ENCODE results near the gene FBLN2.

Gene FBLN2

GRCh38 chr3:13544951-13545651, 3.8 kb upstream of the FBLN2 start:
- DNase-seq (ENCODE audit: extremely low read depth, low read depth), result no peak
- no peak for TF ChIP-seq CTCF (IDR thresholded peaks at IDR 0.05; ENCODE audit: low read depth, low read length)

GRCh38 chr3:13545952-13546454, 2.9 kb upstream of the FBLN2 start:
- no peak for DNase-seq (ENCODE audit: extremely low read depth, low read depth)
- TF ChIP-seq CTCF (IDR thresholded peaks at IDR 0.05; ENCODE audit: low read depth, low read length), result no peak

GRCh38 chr3:13546667-13547171, 2.2 kb upstream of the FBLN2 start:
- DNase-seq (ENCODE audit: extremely low read depth, low read depth), result no peak
- TF ChIP-seq CTCF (IDR thresholded peaks at IDR 0.05; ENCODE audit: low read depth, low read length), result no peak

GRCh38 chr3:13547591-13548371, 1.1 kb upstream of the FBLN2 start:
- no peak for DNase-seq (ENCODE audit: extremely low read depth, low read depth)
- TF ChIP-seq CTCF (IDR thresholded peaks at IDR 0.05; ENCODE audit: low read depth, low read length), result no peak

- TF ChIP-seq CTCF (IDR thresholded peaks at IDR 0.05; ENCODE audit: low read depth, low read length), result no peak
- DNase-seq (ENCODE audit: extremely low read depth, low read depth), result no peak
These were observed 898 bp downstream of the FBLN2 start for GRCh38 chr3:13549623-13550422.

- DNase-seq (ENCODE audit: extremely low read depth, low read depth), result no peak
- TF ChIP-seq CTCF (IDR thresholded peaks at IDR 0.05; ENCODE audit: low read depth, low read length), result no peak
These were observed 1.4 kb downstream of the FBLN2 start for GRCh38 chr3:13550423-13550690.
